Measurements from ENCODE around the gene SYTL3.

GRCh38 chr6:158729906-158730540, 80.2 kb downstream of the SYTL3 start:
- TF ChIP-seq POLR2AphosphoS5 (IDR thresholded peaks at IDR 0.05) (no peak), CTCF (IDR thresholded peaks at IDR 0.05) (no peak)
